A673 (cell line): ENCODE measurements around the gene DLX1.

Experiments used
- EZH2 ChIP-seq: fragments of 200-600 bp; sonication (generic); IDR thresholded peaks from 2 replicates; pipeline ENCODE4 v1.6.1; 2017; ENCODE audit warnings: borderline replicate concordance, low read depth, mild to moderate bottlenecking, mixed read lengths, antibody characterized with exemption, low read length; ENCODE audit not compliant: poor library complexity, severe bottlenecking
- TF ChIP-seq, protein P1 (sequence below): fragments of 300-800, 200-600 bp; sonication (generic); conservative IDR thresholded peaks from 2 replicates; pipeline ENCODE4 v1.5.1; 2017; ENCODE audit warnings: low read depth, mild to moderate bottlenecking, antibody characterized with exemption, low read length, moderate library complexity, mixed read lengths

DNA sequence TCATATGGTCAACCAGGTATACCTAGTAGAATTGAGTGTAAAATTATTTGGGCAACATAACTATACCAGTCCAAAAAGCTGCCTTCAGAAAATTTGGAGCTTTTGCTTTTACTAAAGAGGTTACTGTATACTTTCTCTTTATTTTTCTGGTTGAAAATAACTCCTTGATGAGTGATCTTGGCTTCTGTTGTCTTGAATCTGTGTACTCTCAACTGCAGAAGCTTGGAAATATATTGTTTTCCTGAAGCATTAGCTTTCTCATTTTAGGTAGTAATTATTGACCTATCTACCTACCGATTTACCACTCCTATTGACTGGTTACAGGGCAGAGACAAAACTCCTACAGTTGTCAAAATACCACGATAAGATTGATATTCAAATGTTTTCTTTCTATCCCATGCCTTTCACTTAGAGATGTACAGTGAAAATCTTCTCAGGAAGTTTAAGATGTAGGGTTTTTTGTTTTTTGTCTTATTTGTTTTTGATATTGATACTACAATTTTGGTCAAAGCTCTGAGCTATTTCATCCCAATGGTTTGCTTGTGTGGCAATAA is 35.7 kb upstream of the DLX1 start:
- TF ChIP-seq, protein P1, sequence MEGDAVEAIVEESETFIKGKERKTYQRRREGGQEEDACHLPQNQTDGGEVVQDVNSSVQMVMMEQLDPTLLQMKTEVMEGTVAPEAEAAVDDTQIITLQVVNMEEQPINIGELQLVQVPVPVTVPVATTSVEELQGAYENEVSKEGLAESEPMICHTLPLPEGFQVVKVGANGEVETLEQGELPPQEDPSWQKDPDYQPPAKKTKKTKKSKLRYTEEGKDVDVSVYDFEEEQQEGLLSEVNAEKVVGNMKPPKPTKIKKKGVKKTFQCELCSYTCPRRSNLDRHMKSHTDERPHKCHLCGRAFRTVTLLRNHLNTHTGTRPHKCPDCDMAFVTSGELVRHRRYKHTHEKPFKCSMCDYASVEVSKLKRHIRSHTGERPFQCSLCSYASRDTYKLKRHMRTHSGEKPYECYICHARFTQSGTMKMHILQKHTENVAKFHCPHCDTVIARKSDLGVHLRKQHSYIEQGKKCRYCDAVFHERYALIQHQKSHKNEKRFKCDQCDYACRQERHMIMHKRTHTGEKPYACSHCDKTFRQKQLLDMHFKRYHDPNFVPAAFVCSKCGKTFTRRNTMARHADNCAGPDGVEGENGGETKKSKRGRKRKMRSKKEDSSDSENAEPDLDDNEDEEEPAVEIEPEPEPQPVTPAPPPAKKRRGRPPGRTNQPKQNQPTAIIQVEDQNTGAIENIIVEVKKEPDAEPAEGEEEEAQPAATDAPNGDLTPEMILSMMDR, result no peak
- TF ChIP-seq EZH2, result no peak
